Smooth muscle cell (in vitro differentiated cells): ENCODE measurements around the gene RAB31. TPM values are rescaled to one million over a fixed set of nuclear protein-coding genes. Genes with fewer than 3 reads are reported as not detected.

Experiments used
- DNase-seq: peaks from one replicate; lab custom pipeline; 2025; ENCODE audit not compliant: unreplicated experiment; lab: John Stamatoyannopoulos, UW
- H2AFZ ChIP-seq: fragments of 200-600 bp; sonication (generic); 2 replicates; pipeline ENCODE4 v1.6.0; 2016; ENCODE audit warnings: antibody characterized with exemption, low read depth, mild to moderate bottlenecking
- H3F3A ChIP-seq: fragments of 200-600 bp; sonication (generic); 2 replicates; pipeline ENCODE4 v1.6.0; 2017; ENCODE audit warnings: antibody characterized with exemption, low read depth
- H3K27ac ChIP-seq: fragments of 200-600 bp; sonication (generic); 2 replicates; pipeline ENCODE4 v1.5.1; 2016; ENCODE audit warnings: low read depth, mild to moderate bottlenecking
- H3K27me3 ChIP-seq: fragments of 200-600 bp; sonication (generic); 2 replicates; pipeline ENCODE4 v1.6.1; 2016; ENCODE audit warnings: low read depth, mild to moderate bottlenecking
- H3K36me3 ChIP-seq: fragments of 200-600 bp; sonication (generic); 2 replicates; pipeline ENCODE4 v1.5.1; 2016; ENCODE audit warnings: low read depth
- H3K4me1 ChIP-seq: fragments of 200-600 bp; sonication (generic); 2 replicates; pipeline ENCODE4 v1.5.1; 2016; ENCODE audit warnings: low read depth
- H3K4me2 ChIP-seq: fragments of 200-600 bp; sonication (generic); 2 replicates; pipeline ENCODE4 v1.6.0; 2016; ENCODE audit warnings: mild to moderate bottlenecking
- H3K4me3 ChIP-seq: fragments of 200-600 bp; sonication (generic); 2 replicates; pipeline ENCODE4 v1.5.1; 2016; ENCODE audit warnings: mild to moderate bottlenecking
- H3K79me2 ChIP-seq: fragments of 200-600 bp; sonication (generic); 2 replicates; pipeline ENCODE4 v1.6.0; 2016; ENCODE audit warnings: low read depth, mild to moderate bottlenecking
- H3K9ac ChIP-seq: fragments of 200-600 bp; sonication (generic); 2 replicates; pipeline ENCODE4 v1.6.0; 2016; ENCODE audit warnings: low read depth
- H3K9me3 ChIP-seq: fragments of 200-600 bp; sonication (generic); replicated peaks from 2 replicates; pipeline ENCODE4 v1.5.1; 2016; ENCODE audit warnings: low read depth
- H4K20me1 ChIP-seq: fragments of 200-600 bp; sonication (generic); 2 replicates; pipeline ENCODE4 v1.6.0; 2016; ENCODE audit warnings: low read depth
- WGBS: methylation state at CpG from one replicate; pipeline ENCODE4 v1.1.7; 2016; ENCODE audit warnings: low lambda C conversion rate; 5-methylcytosine and 5-hydroxymethylcytosine counted together
- polyA plus RNA-seq: library from polyadenylated mRNA; unstranded; fragments of >200 nt; fragmentation: Nextera tagmentation; extraction: Ambion mirVana; gene quantifications from 2 replicates; pipeline ENCODE4 v1.2.1, GENCODE V29; 2016
- total RNA-seq: library from RNA; depleted of rRNA; stranded (reverse); fragments of >200 nt; gene quantifications from 2 replicates; pipeline ENCODE4 v1.2.3, GENCODE V29; 2014
- TF ChIP-seq, protein P1 (sequence below): fragments of 200-600 bp; sonication (generic); IDR thresholded peaks from 2 replicates; pipeline ENCODE4 v1.5.1; 2017; ENCODE audit warnings: borderline replicate concordance, mild to moderate bottlenecking, antibody characterized with exemption; ENCODE audit not compliant: insufficient read depth, poor library complexity, severe bottlenecking

Gene RAB31
- total and polyA plus RNA-seq, 2 experiments from 2014 or later = 116 to 414 TPM

DNA sequence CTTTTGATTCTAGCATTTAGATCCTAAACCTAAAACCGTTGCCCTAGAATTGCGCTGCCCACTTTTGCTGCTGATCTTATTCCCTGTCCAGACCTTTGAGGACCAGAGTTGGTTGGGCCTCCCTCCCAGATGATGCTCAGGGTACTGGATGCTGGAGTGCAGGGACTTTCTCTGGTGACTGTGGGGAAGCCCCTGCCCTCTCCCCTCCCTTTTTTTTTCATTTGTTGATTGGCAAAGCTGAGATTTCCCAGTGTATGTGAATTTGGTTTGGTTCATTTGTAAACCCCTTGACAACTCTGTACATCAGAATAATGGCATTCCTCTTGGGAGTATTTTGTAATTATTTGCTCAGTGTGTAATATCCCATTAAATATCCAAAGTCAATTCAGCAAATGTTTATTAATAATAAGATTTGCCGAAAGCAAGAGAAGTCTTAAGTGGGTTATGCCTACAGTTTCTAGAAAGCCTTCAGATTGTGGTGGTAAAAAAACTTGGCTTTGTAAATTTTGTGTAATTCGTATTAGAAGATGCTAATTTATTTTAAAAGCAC, 28.3 kb downstream of the RAB31 start:
- 49% methylated on average over 4 of the region's 4 CpGs for WGBS
- TF ChIP-seq, protein P1, sequence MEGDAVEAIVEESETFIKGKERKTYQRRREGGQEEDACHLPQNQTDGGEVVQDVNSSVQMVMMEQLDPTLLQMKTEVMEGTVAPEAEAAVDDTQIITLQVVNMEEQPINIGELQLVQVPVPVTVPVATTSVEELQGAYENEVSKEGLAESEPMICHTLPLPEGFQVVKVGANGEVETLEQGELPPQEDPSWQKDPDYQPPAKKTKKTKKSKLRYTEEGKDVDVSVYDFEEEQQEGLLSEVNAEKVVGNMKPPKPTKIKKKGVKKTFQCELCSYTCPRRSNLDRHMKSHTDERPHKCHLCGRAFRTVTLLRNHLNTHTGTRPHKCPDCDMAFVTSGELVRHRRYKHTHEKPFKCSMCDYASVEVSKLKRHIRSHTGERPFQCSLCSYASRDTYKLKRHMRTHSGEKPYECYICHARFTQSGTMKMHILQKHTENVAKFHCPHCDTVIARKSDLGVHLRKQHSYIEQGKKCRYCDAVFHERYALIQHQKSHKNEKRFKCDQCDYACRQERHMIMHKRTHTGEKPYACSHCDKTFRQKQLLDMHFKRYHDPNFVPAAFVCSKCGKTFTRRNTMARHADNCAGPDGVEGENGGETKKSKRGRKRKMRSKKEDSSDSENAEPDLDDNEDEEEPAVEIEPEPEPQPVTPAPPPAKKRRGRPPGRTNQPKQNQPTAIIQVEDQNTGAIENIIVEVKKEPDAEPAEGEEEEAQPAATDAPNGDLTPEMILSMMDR = no peak
- no peak for DNase-seq
- H3K9ac ChIP-seq = no peak overlapping the region
- H3K79me2 ChIP-seq = peaks cover 93% of the 10 kb centered on the region
- no peaks in the 10 kb centered on the region for H3K36me3 ChIP-seq
- no peaks in the 10 kb centered on the region for H3K9me3 ChIP-seq
- H4K20me1 ChIP-seq = peaks cover 78% of the 10 kb centered on the region
- no peak overlapping the region for H2AFZ ChIP-seq
- H3K4me3 ChIP-seq = no peak overlapping the region
- H3K4me2 ChIP-seq = no peak overlapping the region
- peaks cover 42% of the 10 kb centered on the region for H3F3A ChIP-seq
- H3K4me1 ChIP-seq = peaks cover 12% of the 10 kb centered on the region
- no peaks in the 10 kb centered on the region for H3K27me3 ChIP-seq
- peak overlapping the region; percentile 97 for H3K27ac ChIP-seq

DNA sequence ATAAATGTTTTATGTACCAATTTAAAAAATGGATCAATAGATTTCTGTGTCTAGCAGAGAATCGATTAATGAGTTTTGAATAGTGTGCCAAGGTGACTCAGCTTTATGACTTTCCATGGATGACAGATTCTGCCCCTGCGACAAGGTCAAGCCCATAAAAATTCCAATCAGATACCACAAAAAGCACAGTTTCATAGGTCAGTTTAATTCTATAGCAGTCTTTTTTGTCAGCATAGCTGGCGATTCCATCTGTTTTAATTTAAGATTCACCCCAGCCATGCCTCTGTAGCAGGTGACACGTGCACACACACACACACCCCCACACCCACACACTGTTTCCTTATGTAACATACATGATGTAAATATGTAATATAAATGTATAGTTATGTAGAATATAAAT, 28.9 kb downstream of the RAB31 start:
- Histone ChIP-seq H3K36me3 (no peaks in the 10 kb centered on the region), H4K20me1 (peaks cover 73% of the 10 kb centered on the region), H3K27me3 (no peaks in the 10 kb centered on the region), H3K4me1 (peaks cover 19% of the 10 kb centered on the region), H3K27ac (peak overlapping the region; percentile 97), H3F3A (peaks cover 42% of the 10 kb centered on the region), H3K4me2 (peak overlapping the region; percentile 59), H2AFZ (no peak overlapping the region), H3K79me2 (peaks cover 87% of the 10 kb centered on the region), H3K4me3 (no peak overlapping the region), H3K9me3 (no peaks in the 10 kb centered on the region), H3K9ac (no peak overlapping the region)
- DNase-seq = no peak
- 56% methylated on average over 4 of the region's 4 CpGs for WGBS
- TF ChIP-seq, protein P1 = no peak

DNA sequence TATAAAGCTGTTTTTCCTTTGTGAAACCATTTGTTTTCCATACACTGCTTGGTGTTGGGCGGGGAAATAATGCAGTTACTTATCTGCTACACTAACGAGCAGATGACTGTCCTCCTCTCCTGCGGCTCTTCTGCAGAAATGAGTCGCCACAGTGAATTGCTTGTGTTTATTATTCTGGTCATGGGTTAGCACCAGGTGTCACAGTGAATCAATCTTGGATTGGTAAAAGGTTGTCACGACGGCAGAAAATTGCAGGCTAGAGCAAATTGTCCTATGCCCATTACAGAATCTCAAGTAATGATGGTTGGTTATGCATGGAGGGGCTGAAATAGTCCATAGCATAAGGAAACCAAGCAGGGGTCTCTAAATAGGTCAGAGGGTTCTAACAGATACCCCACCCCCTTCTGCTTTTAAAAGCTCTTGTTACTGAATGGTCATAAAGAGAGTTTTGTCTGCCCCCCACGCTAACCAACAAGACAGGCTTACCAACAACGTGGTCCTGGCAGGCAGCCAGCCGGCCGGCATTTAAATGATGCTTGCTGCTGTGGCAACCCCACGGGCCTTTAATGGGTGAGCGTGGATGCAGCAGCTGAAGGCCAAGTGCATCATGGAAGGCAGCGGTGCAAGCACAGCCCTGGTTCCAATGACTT, 29.5 kb downstream of the RAB31 start:
- WGBS = 43% methylated on average over 13 of the region's 13 CpGs
- Histone ChIP-seq H3K27ac (peak overlapping the region; percentile 97), H3K27me3 (no peaks in the 10 kb centered on the region), H3K4me2 (peak overlapping the region; percentile 59), H3F3A (peaks cover 44% of the 10 kb centered on the region), H2AFZ (no peak overlapping the region), H3K36me3 (no peaks in the 10 kb centered on the region), H3K4me1 (peaks cover 23% of the 10 kb centered on the region), H4K20me1 (peaks cover 67% of the 10 kb centered on the region), H3K4me3 (no peak overlapping the region), H3K79me2 (peaks cover 81% of the 10 kb centered on the region), H3K9ac (no peak overlapping the region), H3K9me3 (no peaks in the 10 kb centered on the region)
- TF ChIP-seq, protein P1 = no peak
- DNase-seq = no peak
